ENCODE measurements around the gene CUX1. TPM values are rescaled to one million over a fixed set of nuclear protein-coding genes. Genes with fewer than 3 reads are reported as not detected.

CUX1 gene
- total and polyA plus RNA-seq, 10 of the 15 experiments (the other 5 are each of a cell fraction or from before 2014, with no cell fraction given) = 6.1 to 48.6 (median 25.9) TPM

DNA sequence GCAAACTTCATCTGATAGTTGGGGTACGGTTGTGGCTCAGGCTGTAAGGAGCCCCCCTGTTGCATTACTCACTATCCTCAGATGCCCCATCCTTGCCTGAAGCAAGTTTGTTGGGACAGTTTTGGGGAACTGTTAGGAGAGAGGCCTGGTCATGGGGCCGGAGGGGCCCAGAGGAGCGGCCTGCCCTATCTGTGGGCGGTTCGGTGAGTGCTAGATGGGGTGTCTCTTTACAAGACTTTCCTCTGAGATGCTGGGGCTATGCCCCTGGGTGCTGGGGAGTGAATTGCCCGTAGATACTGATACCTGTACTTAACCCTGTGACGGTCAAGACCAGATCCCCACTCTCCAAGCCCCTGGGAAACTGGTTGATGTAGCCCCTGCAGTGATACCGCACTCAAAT, 12.4 kb downstream of the CUX1 start:
- peaks cover 55% of the 10 kb centered on the region for H3K79me2 ChIP-seq (ENCODE audit: control insufficient read depth, insufficient read depth, low read length)
- no peak overlapping the region for H3K4me2 ChIP-seq (ENCODE audit: control insufficient read depth, insufficient read depth)
- TF ChIP-seq MYC (IDR thresholded peaks at IDR 0.05; ENCODE audit: insufficient read depth, insufficient read length, insufficient replicate concordance, low read length, severe bottlenecking) (no peak), SUPT20H (IDR thresholded peaks at IDR 0.05; ENCODE audit: borderline replicate concordance, control insufficient read depth, low read depth, low read length) (no peak), NRF1 (conservative IDR thresholded peaks at IDR 0.05; ENCODE audit: low read depth, low read length) (no peak), CREM (IDR thresholded peaks at IDR 0.05; ENCODE audit: low read depth) (no peak), NFYB (IDR thresholded peaks at IDR 0.05; ENCODE audit: insufficient read depth, low read depth, low read length) (no peak), TCF3 (IDR thresholded peaks at IDR 0.05; ENCODE audit: borderline replicate concordance, insufficient read depth, low read depth, low read length) (no peak), SREBF2 (IDR thresholded peaks at IDR 0.05; ENCODE audit: low read length) (no peak), ZZZ3 (IDR thresholded peaks at IDR 0.05; ENCODE audit: control insufficient read depth, insufficient read length, low read depth) (no peak), BCLAF1 (IDR thresholded peaks at IDR 0.05) (no peak), SPI1 (IDR thresholded peaks at IDR 0.05; ENCODE audit: borderline replicate concordance, insufficient read depth, low read depth, low read length) (no peak), ELK1 (IDR thresholded peaks at IDR 0.05; ENCODE audit: low read depth, low read length) (no peak)
- TF ChIP-seq, protein P1, sequence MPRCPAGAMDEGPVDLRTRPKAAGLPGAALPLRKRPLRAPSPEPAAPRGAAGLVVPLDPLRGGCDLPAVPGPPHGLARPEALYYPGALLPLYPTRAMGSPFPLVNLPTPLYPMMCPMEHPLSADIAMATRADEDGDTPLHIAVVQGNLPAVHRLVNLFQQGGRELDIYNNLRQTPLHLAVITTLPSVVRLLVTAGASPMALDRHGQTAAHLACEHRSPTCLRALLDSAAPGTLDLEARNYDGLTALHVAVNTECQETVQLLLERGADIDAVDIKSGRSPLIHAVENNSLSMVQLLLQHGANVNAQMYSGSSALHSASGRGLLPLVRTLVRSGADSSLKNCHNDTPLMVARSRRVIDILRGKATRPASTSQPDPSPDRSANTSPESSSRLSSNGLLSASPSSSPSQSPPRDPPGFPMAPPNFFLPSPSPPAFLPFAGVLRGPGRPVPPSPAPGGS (IDR thresholded peaks at IDR 0.05; ENCODE audit: borderline replicate concordance, insufficient read depth, low read depth, low read length, poor library complexity, severe bottlenecking) = no peak
- intact Hi-C loops (cut with micrococcal nuclease; ENCODE audit: unreplicated experiment) (no loop called here), in situ Hi-C loops (cut with MboI) (loop anchor here (5.0 kb wide), 1 partner anchor 387 kb away; no protein-coding TSS in a partner anchor)
- BruUV-seq (replicated peaks) = no TSS peak
- H3K4me1 ChIP-seq (ENCODE audit: control insufficient read depth, insufficient read depth, low read length) = 0 out of 2 replicates have a peak, but pooled peaks cover 2% of the 10 kb centered on the region
- H3K4me3 ChIP-seq = no peak overlapping the region
- SMC1A ChIA-PET (ENCODE audit: uncharacterized antibody, unreplicated experiment) = interaction anchor here (0.6 kb wide), 2 partner anchors 48 to 96 kb away, joined by 3 to 5 read pairs; no protein-coding TSS in a partner anchor
- WGBS (ENCODE audit: insufficient coverage, insufficient replicate concordance, low lambda C conversion rate, missing lambda C conversion rate) = 97% methylated on average over 8 of the region's 8 CpGs
- H4K20me1 ChIP-seq (ENCODE audit: control insufficient read depth, insufficient read depth) = no peaks in the 10 kb centered on the region; the same call in 1 of the 2 replicates
- H3K27me3 ChIP-seq (replicated peaks in 1 of 2; ENCODE audit: control insufficient read depth in 2 of 2, insufficient read depth in 2 of 2, low read length in 1 of 2) = no peaks in the 10 kb centered on the region
- no peak overlapping the region for H3K9ac ChIP-seq (ENCODE audit: control insufficient read depth, insufficient read depth, low read length)
- POLR2A ChIA-PET = interaction anchor here (1.1 kb wide), 1 partner anchor 20 kb away, joined by 7 read pairs; no protein-coding TSS in a partner anchor
- CTCF ChIA-PET = no interaction called here
- FAIRE-seq = no peak
- H3K9me3 ChIP-seq (replicated peaks; ENCODE audit: control insufficient read depth, insufficient read depth, low read length) = no peaks in the 10 kb centered on the region
- ATAC-seq = no peak
- no peak overlapping the region for H2AFZ ChIP-seq (ENCODE audit: control insufficient read depth, low read depth, low read length)
- RAD21 ChIA-PET (ENCODE audit: unreplicated experiment) = no interaction called here
- DNase-seq (ENCODE audit: low read depth, low spot score) = no peak
- peaks cover 1 to 7% of the 10 kb centered on the region in 2 experiments; a peak in 2 of 4 replicates for H3K36me3 ChIP-seq (ENCODE audit: control insufficient read depth in 2 of 2, insufficient read depth in 2 of 2, low read length in 1 of 2)
- H3K27ac ChIP-seq (ENCODE audit: control insufficient read depth, insufficient read depth) = no peak overlapping the region
